GM12878 (cell line): Measurements from ENCODE around the gene LYSMD2. TPM values are rescaled to one million over a fixed set of nuclear protein-coding genes. Genes with fewer than 3 reads are reported as not detected.

ENCODE experiments used
- EED ChIP-seq: sonication (generic); IDR thresholded peaks from 2 replicates; pipeline ENCODE4 v1.6.1; 2016; ENCODE audit warnings: antibody characterized with exemption, low read depth
- SMC3 ChIP-seq: IDR thresholded peaks from 2 replicates; pipeline ENCODE4 v1.6.1; 2011; ENCODE audit warnings: low read length, improper control_type of control experiment, borderline replicate concordance
- ZNF24 ChIP-seq: fragments of 450-650 bp; IDR thresholded peaks from 2 replicates; pipeline ENCODE4 v1.6.1; 2017; ENCODE audit warnings: antibody characterized with exemption, mild to moderate bottlenecking
- polyA plus RNA-seq, 11 experiments: library from polyadenylated mRNA; depleted of rRNA in 4 of 11; unstranded in 6 of 11; stranded (reverse) in 5 of 11; fragments of >200 nt; fragmentation: Nextera tagmentation in 4 of 11; fragmentation: Illumina TruSeq in 1 of 11; extraction: Ambion mirVana in 4 of 11; extraction: Trizol in 1 of 11; gene quantifications; 1 replicate in 1 of 11; 2 replicates in 10 of 11; pipeline versions ENCODE4 v1.2.1 to v1.2.3, GENCODE V29; 2011 to 2016; ENCODE audit warnings: inconsistent platforms in 2 of 11, missing spikeins in 2 of 11, low read depth in 1 of 11
- total RNA-seq, 4 experiments: library from RNA; depleted of rRNA in 3 of 4; stranded (reverse); fragments of >200 nt in 3 of 4; fragmentation: Illumina TruSeq in 1 of 4; extraction: Trizol in 1 of 4; gene quantifications; 2 replicates each; pipeline versions ENCODE4 v1.2.1 to v1.2.3, GENCODE V29; 2013 to 2021
- TF ChIP-seq, protein P1 (sequence below): IDR thresholded peaks from 2 replicates; pipeline ENCODE4 v1.6.1; 2012; ENCODE audit warnings: improper control_type of control experiment, low read depth, low read length; ENCODE audit not compliant: insufficient replicate concordance
- TF ChIP-seq, protein P2 (sequence below), 3 experiments: IDR thresholded peaks in 2 of 3; conservative IDR thresholded peaks in 1 of 3; 2 replicates each; pipeline ENCODE4 v1.5.1; 2011; ENCODE audit warnings: low read depth in 3 of 3, low read length in 3 of 3, mild to moderate bottlenecking in 3 of 3, control low read depth in 2 of 3, moderate library complexity in 2 of 3, inconsistent platforms in 1 of 3, mixed read lengths in 1 of 3; ENCODE audit not compliant: control insufficient read depth in 2 of 3, insufficient read depth in 1 of 3; ENCODE audit errors: extremely low read depth in 1 of 3
- TF ChIP-seq, protein P3 (sequence below): IDR thresholded peaks from 2 replicates; pipeline ENCODE4 v1.6.1; 2011; ENCODE audit warnings: borderline replicate concordance, low read depth, mild to moderate bottlenecking, moderate library complexity, low read length; ENCODE audit not compliant: insufficient read depth, poor library complexity, severe bottlenecking
- TF ChIP-seq, protein P4 (sequence below): fragments of 450-650 bp; IDR thresholded peaks from 2 replicates; pipeline ENCODE4 v1.6.1; 2018; ENCODE audit warnings: mild to moderate bottlenecking, low read depth, moderate library complexity; ENCODE audit not compliant: partially characterized antibody

Gene LYSMD2
- total and polyA plus RNA-seq, 10 of the 15 experiments (the other 5 are each of a cell fraction or from before 2014, with no cell fraction given) = 30.5 to 61.3 (median 45.4) TPM

DNA sequence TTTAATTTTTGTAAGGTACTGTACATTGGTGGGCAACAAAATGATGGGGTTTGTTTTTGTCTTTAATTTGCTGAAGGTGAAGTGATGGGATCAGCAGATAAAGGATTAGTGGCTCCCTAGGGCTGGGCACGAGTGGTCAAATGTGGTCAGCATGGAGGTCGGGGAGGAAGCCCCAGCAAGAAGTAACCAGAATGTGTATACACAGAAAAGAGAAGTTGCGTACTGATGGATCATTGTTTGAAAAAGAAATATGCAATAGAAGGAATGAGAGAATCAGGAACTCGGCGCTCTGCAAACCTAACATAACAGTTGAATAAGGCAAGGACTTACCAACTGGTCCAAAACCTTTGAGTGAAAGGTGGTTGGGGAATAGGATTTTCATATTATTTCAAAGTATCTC, 15.4 kb upstream of the LYSMD2 start (continued):
- TF ChIP-seq, protein P1, sequence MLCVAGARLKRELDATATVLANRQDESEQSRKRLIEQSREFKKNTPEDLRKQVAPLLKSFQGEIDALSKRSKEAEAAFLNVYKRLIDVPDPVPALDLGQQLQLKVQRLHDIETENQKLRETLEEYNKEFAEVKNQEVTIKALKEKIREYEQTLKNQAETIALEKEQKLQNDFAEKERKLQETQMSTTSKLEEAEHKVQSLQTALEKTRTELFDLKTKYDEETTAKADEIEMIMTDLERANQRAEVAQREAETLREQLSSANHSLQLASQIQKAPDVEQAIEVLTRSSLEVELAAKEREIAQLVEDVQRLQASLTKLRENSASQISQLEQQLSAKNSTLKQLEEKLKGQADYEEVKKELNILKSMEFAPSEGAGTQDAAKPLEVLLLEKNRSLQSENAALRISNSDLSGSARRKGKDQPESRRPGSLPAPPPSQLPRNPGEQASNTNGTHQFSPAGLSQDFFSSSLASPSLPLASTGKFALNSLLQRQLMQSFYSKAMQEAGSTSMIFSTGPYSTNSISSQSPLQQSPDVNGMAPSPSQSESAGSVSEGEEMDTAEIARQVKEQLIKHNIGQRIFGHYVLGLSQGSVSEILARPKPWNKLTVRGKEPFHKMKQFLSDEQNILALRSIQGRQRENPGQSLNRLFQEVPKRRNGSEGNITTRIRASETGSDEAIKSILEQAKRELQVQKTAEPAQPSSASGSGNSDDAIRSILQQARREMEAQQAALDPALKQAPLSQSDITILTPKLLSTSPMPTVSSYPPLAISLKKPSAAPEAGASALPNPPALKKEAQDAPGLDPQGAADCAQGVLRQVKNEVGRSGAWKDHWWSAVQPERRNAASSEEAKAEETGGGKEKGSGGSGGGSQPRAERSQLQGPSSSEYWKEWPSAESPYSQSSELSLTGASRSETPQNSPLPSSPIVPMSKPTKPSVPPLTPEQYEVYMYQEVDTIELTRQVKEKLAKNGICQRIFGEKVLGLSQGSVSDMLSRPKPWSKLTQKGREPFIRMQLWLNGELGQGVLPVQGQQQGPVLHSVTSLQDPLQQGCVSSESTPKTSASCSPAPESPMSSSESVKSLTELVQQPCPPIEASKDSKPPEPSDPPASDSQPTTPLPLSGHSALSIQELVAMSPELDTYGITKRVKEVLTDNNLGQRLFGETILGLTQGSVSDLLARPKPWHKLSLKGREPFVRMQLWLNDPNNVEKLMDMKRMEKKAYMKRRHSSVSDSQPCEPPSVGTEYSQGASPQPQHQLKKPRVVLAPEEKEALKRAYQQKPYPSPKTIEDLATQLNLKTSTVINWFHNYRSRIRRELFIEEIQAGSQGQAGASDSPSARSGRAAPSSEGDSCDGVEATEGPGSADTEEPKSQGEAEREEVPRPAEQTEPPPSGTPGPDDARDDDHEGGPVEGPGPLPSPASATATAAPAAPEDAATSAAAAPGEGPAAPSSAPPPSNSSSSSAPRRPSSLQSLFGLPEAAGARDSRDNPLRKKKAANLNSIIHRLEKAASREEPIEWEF = no peak
- no peak for TF ChIP-seq SMC3
- TF ChIP-seq, protein P2, sequence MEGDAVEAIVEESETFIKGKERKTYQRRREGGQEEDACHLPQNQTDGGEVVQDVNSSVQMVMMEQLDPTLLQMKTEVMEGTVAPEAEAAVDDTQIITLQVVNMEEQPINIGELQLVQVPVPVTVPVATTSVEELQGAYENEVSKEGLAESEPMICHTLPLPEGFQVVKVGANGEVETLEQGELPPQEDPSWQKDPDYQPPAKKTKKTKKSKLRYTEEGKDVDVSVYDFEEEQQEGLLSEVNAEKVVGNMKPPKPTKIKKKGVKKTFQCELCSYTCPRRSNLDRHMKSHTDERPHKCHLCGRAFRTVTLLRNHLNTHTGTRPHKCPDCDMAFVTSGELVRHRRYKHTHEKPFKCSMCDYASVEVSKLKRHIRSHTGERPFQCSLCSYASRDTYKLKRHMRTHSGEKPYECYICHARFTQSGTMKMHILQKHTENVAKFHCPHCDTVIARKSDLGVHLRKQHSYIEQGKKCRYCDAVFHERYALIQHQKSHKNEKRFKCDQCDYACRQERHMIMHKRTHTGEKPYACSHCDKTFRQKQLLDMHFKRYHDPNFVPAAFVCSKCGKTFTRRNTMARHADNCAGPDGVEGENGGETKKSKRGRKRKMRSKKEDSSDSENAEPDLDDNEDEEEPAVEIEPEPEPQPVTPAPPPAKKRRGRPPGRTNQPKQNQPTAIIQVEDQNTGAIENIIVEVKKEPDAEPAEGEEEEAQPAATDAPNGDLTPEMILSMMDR (IDR thresholded peaks at IDR 0.05 in 2 of 3, conservative IDR thresholded peaks at IDR 0.05 in 1 of 3; ENCODE audit: control insufficient read depth in 2 of 3, extremely low read depth in 1 of 3, insufficient read depth in 1 of 3, low read depth in 3 of 3, low read length in 3 of 3) = no peak
- no peak for TF ChIP-seq ZNF24
- TF ChIP-seq, protein P3, sequence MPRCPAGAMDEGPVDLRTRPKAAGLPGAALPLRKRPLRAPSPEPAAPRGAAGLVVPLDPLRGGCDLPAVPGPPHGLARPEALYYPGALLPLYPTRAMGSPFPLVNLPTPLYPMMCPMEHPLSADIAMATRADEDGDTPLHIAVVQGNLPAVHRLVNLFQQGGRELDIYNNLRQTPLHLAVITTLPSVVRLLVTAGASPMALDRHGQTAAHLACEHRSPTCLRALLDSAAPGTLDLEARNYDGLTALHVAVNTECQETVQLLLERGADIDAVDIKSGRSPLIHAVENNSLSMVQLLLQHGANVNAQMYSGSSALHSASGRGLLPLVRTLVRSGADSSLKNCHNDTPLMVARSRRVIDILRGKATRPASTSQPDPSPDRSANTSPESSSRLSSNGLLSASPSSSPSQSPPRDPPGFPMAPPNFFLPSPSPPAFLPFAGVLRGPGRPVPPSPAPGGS = no peak
- TF ChIP-seq EED = no peak
- TF ChIP-seq, protein P4, sequence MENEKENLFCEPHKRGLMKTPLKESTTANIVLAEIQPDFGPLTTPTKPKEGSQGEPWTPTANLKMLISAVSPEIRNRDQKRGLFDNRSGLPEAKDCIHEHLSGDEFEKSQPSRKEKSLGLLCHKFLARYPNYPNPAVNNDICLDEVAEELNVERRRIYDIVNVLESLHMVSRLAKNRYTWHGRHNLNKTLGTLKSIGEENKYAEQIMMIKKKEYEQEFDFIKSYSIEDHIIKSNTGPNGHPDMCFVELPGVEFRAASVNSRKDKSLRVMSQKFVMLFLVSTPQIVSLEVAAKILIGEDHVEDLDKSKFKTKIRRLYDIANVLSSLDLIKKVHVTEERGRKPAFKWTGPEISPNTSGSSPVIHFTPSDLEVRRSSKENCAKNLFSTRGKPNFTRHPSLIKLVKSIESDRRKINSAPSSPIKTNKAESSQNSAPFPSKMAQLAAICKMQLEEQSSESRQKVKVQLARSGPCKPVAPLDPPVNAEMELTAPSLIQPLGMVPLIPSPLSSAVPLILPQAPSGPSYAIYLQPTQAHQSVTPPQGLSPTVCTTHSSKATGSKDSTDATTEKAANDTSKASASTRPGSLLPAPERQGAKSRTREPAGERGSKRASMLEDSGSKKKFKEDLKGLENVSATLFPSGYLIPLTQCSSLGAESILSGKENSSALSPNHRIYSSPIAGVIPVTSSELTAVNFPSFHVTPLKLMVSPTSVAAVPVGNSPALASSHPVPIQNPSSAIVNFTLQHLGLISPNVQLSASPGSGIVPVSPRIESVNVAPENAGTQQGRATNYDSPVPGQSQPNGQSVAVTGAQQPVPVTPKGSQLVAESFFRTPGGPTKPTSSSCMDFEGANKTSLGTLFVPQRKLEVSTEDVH = no peak
